ENCODE data around the gene ZBED1.
"Not testable (repeated sequence)": the region's sequence is repeated elsewhere in the genome, so short reads cannot be mapped to it uniquely, and the experiment has no call there.

ZBED1 gene

GRCh38 chrX:2507904-2508627, 7.3 kb upstream of the ZBED1 start:
- Histone ChIP-seq H3K27ac (ENCODE audit: poor library complexity, severe bottlenecking) (no peak overlapping the region), H3K27me3 (ENCODE audit: insufficient read depth, poor library complexity, severe bottlenecking) (no peaks in the 10 kb centered on the region), H3K4me1 (ENCODE audit: insufficient read depth, poor library complexity, severe bottlenecking) (no peaks in the 10 kb centered on the region), H3K9me3 (ENCODE audit: severe bottlenecking) (no peaks in the 10 kb centered on the region), H3K36me3 (ENCODE audit: low read depth) (no peaks in the 10 kb centered on the region), H3K4me3 (ENCODE audit: severe bottlenecking) (no peak overlapping the region)
- TF ChIP-seq, protein P1, sequence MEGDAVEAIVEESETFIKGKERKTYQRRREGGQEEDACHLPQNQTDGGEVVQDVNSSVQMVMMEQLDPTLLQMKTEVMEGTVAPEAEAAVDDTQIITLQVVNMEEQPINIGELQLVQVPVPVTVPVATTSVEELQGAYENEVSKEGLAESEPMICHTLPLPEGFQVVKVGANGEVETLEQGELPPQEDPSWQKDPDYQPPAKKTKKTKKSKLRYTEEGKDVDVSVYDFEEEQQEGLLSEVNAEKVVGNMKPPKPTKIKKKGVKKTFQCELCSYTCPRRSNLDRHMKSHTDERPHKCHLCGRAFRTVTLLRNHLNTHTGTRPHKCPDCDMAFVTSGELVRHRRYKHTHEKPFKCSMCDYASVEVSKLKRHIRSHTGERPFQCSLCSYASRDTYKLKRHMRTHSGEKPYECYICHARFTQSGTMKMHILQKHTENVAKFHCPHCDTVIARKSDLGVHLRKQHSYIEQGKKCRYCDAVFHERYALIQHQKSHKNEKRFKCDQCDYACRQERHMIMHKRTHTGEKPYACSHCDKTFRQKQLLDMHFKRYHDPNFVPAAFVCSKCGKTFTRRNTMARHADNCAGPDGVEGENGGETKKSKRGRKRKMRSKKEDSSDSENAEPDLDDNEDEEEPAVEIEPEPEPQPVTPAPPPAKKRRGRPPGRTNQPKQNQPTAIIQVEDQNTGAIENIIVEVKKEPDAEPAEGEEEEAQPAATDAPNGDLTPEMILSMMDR (IDR thresholded peaks at IDR 0.05; ENCODE audit: poor library complexity, severe bottlenecking) = no peak
- DNase-seq (ENCODE audit: low spot score) = peak; percentile 23
- ATAC-seq (ENCODE audit: low read depth) = no peak

GRCh38 chrX:2507196-2507595, 6.4 kb upstream of the ZBED1 start:
- TF ChIP-seq, protein P1 (IDR thresholded peaks at IDR 0.05; ENCODE audit: poor library complexity, severe bottlenecking) = no peak
- Histone ChIP-seq H3K27ac (ENCODE audit: poor library complexity, severe bottlenecking) (no peak overlapping the region), H3K9me3 (ENCODE audit: severe bottlenecking) (no peaks in the 10 kb centered on the region), H3K4me1 (ENCODE audit: insufficient read depth, poor library complexity, severe bottlenecking) (no peaks in the 10 kb centered on the region), H3K36me3 (ENCODE audit: low read depth) (no peaks in the 10 kb centered on the region), H3K4me3 (ENCODE audit: severe bottlenecking) (no peak overlapping the region), H3K27me3 (ENCODE audit: insufficient read depth, poor library complexity, severe bottlenecking) (no peaks in the 10 kb centered on the region)
- no peak for ATAC-seq (ENCODE audit: low read depth)
- DNase-seq (ENCODE audit: low spot score) = peak; percentile 16

DNA sequence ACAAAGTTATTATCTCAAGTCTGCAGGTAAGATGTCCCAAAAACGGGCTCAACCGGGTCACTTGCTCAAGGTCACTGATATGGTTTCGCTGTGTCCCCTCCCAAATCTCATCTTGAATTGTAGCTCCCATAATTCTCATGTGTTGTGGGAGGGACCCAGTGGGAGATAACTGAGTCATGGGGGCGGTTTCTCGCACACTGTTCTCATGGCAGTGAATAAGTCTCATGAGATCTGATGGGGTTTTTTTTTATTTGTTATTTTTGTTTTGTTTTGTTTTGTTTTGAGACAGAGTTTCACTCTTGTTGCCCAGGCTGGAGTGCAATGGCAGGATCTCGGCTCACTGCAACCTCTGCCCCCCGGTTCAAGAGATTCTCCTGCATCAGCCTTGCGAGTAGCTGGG, 4.6 kb upstream of the ZBED1 start:
- ATAC-seq (ENCODE audit: low read depth); H3K27me3 ChIP-seq (ENCODE audit: insufficient read depth, poor library complexity, severe bottlenecking); H3K27ac ChIP-seq (ENCODE audit: poor library complexity, severe bottlenecking); H3K36me3 ChIP-seq (ENCODE audit: low read depth); H3K4me3 ChIP-seq (ENCODE audit: severe bottlenecking); H3K9me3 ChIP-seq (ENCODE audit: severe bottlenecking); H3K4me1 ChIP-seq (ENCODE audit: insufficient read depth, poor library complexity, severe bottlenecking): not testable (repeated sequence)
- DNase-seq (ENCODE audit: low spot score) = peak; percentile 6

DNA sequence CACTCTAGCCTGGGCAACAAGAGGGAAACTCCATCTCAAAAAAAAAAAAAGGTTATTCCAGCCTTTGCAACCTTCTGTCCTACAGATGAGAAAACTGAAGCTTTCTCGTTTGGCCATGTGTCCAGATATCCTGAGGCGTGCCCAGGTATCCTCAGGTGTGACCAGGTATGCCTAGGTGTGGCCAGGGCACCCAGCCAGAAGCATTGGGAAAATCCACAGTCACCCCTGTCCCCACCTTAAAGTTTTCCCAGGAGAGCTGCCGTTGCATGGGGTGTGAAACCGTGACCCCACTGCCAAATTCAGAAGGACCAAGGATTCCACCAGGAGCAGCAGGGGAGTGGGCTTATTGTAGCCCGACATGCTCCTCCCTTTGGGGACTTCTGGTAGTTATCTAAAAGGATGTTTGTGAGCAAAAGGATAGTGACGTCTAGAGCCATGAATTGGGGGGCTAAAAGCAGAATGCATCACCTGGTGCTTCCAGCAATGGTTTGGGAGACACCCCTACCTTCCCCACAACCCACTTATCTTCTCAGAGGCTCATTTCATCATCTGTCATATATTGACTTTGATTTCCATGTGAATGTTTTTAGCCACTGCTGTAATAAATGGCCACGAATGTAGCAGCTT, 4.0 kb upstream of the ZBED1 start:
- Histone ChIP-seq H3K27ac (ENCODE audit: poor library complexity, severe bottlenecking) (no peak overlapping the region), H3K27me3 (ENCODE audit: insufficient read depth, poor library complexity, severe bottlenecking) (no peaks in the 10 kb centered on the region), H3K4me1 (ENCODE audit: insufficient read depth, poor library complexity, severe bottlenecking) (peaks cover under 1% of the 10 kb centered on the region), H3K4me3 (ENCODE audit: severe bottlenecking) (no peak overlapping the region), H3K9me3 (ENCODE audit: severe bottlenecking) (no peaks in the 10 kb centered on the region), H3K36me3 (ENCODE audit: low read depth) (no peaks in the 10 kb centered on the region)
- TF ChIP-seq, protein P1 (IDR thresholded peaks at IDR 0.05; ENCODE audit: poor library complexity, severe bottlenecking) = no peak
- ATAC-seq (ENCODE audit: low read depth) (no peak), DNase-seq (ENCODE audit: low spot score) (peak; percentile 27)

- Histone ChIP-seq H3K4me1 (ENCODE audit: insufficient read depth, poor library complexity, severe bottlenecking) (peaks cover 10% of the 10 kb centered on the region), H3K27me3 (ENCODE audit: insufficient read depth, poor library complexity, severe bottlenecking) (no peaks in the 10 kb centered on the region), H3K4me3 (ENCODE audit: severe bottlenecking) (no peak overlapping the region), H3K36me3 (ENCODE audit: low read depth) (no peaks in the 10 kb centered on the region), H3K27ac (ENCODE audit: poor library complexity, severe bottlenecking) (no peak overlapping the region), H3K9me3 (ENCODE audit: severe bottlenecking) (no peaks in the 10 kb centered on the region)
- ATAC-seq (ENCODE audit: low read depth) = no peak
- DNase-seq (ENCODE audit: low spot score) = peak; percentile 36
- TF ChIP-seq, protein P1 (IDR thresholded peaks at IDR 0.05; ENCODE audit: poor library complexity, severe bottlenecking) = no peak
Observed at GRCh38 chrX:2503591-2504500, 3.1 kb upstream of the ZBED1 start.
